Measurements from ENCODE around the gene IL11RA. TPM values are rescaled to one million over a fixed set of nuclear protein-coding genes. Genes with fewer than 3 reads are reported as not detected.
A peak's percentile ranks its signal among the peaks of the same experiment; 100 is the strongest.

Gene IL11RA
- total and polyA plus RNA-seq, 3 donors from 2014 or later: 28.7 to 58.0 (median 39.8) TPM

- Histone ChIP-seq H3K9me3 (no peaks in the 10 kb centered on the region), H3K27ac (no peak overlapping the region), H3K4me1 (peaks cover 7% of the 10 kb centered on the region), H3K36me3 (ENCODE audit: low read depth, missing control alignments) (no peaks in the 10 kb centered on the region), H3K4me3 (no peak overlapping the region), H3K27me3 (no peaks in the 10 kb centered on the region)
- WGBS, 2 donors: 69 to 78% methylated on average over 2 of the region's 2 CpGs
- intact Hi-C loops (cut with DNase I; ENCODE audit: low total_unique reads): no loop called here
- TF ChIP-seq, protein P1, sequence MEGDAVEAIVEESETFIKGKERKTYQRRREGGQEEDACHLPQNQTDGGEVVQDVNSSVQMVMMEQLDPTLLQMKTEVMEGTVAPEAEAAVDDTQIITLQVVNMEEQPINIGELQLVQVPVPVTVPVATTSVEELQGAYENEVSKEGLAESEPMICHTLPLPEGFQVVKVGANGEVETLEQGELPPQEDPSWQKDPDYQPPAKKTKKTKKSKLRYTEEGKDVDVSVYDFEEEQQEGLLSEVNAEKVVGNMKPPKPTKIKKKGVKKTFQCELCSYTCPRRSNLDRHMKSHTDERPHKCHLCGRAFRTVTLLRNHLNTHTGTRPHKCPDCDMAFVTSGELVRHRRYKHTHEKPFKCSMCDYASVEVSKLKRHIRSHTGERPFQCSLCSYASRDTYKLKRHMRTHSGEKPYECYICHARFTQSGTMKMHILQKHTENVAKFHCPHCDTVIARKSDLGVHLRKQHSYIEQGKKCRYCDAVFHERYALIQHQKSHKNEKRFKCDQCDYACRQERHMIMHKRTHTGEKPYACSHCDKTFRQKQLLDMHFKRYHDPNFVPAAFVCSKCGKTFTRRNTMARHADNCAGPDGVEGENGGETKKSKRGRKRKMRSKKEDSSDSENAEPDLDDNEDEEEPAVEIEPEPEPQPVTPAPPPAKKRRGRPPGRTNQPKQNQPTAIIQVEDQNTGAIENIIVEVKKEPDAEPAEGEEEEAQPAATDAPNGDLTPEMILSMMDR (IDR thresholded peaks at IDR 0.05): no peak
- TF ChIP-seq POLR2A (IDR thresholded peaks at IDR 0.05): no peak
- no peak for DNase-seq
Measured at GRCh38 chr9:34607331-34607730, 44.7 kb upstream of the IL11RA start.

DNA sequence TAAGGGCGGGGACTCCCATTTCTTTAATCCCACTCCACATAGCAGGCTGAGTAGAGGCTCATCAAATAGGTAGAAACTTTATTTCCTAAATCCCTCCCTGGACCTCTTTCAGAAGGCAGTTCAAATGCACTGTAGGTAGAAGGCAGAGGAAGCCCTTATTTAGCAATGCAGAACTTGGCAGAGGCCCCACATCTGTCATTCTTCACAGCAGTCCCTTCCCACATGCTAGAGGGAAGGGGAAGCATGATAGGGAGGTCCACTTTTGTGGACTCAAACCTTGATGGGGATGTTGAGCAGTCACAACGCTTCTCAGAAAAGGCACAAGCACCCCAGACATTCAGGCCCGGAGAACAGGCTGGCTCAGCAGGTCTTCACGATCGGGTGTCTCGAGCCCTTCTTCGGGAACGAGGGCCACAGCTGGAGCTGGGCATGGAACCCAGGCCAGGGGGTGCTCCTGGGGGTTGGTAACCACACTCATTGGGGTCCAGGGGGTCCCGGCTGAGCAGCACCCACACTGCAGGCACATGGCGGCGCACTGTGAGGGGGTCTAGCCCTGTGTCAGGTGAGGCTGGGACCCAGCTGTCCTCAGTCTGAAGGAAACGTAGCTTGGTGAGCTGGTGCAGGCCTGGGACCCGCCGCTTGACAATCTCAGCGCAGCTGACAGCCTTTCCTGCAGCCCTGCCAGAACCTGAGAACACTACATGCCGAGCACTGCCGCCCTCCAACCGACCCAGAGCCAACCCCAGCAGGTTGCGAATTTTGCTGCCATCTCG is 41.4 kb upstream of the IL11RA start:
- no peak for TF ChIP-seq POLR2A (IDR thresholded peaks at IDR 0.05)
- TF ChIP-seq, protein P1 (IDR thresholded peaks at IDR 0.05): no peak
- no peaks in the 10 kb centered on the region for H3K27me3 ChIP-seq
- peak; percentile 28 for DNase-seq
- no peak overlapping the region for H3K27ac ChIP-seq
- intact Hi-C loops (cut with DNase I; ENCODE audit: low total_unique reads): loop anchor here (10.0 kb wide), 1 partner anchor 94 kb away; no protein-coding TSS in a partner anchor
- H3K4me1 ChIP-seq: peaks cover 11% of the 10 kb centered on the region
- H3K9me3 ChIP-seq: no peaks in the 10 kb centered on the region
- WGBS, 2 donors: 66 to 69% methylated on average over 16 to 17 of the region's 20 CpGs
- no peak overlapping the region for H3K4me3 ChIP-seq
- H3K36me3 ChIP-seq (ENCODE audit: low read depth, missing control alignments): no peaks in the 10 kb centered on the region

GRCh38 chr9:34611251-34611810 is 40.7 kb upstream of the IL11RA start:
- peak overlapping the region; percentile 82 to 92 for H3K27ac ChIP-seq
- 31 to 47% methylated on average over 10 of the region's 10 CpGs for WGBS, 2 donors
- H3K27me3 ChIP-seq: no peaks in the 10 kb centered on the region
- no peak for DNase-seq
- H3K9me3 ChIP-seq: no peaks in the 10 kb centered on the region
- H3K4me3 ChIP-seq: peak overlapping the region; percentile 73 to 76
- H3K36me3 ChIP-seq (ENCODE audit: low read depth, missing control alignments): no peaks in the 10 kb centered on the region
- peaks cover 11% of the 10 kb centered on the region for H3K4me1 ChIP-seq
- TF ChIP-seq, protein P1 (IDR thresholded peaks at IDR 0.05): no peak
- TF ChIP-seq POLR2A (IDR thresholded peaks at IDR 0.05): no peak
- intact Hi-C loops (cut with DNase I; ENCODE audit: low total_unique reads): loop anchor here (10.0 kb wide), 1 partner anchor 93 kb away; no protein-coding TSS in a partner anchor

GRCh38 chr9:34611811-34612787 is 39.9 kb upstream of the IL11RA start, which contains the start of gene RPP25L:
RPP25L (minus strand) TSS chr9:34612097; CDS start chr9:34611296, 801 bp downstream.
- peak within 1 kb of the TSS; percentile 73 to 76 for H3K4me3 ChIP-seq
- no peaks in the 10 kb centered on the region for H3K9me3 ChIP-seq
- TF ChIP-seq POLR2A (IDR thresholded peaks at IDR 0.05): no peak
- TF ChIP-seq, protein P1 (IDR thresholded peaks at IDR 0.05): no peak
- intact Hi-C loops (cut with DNase I; ENCODE audit: low total_unique reads): loop anchor here (10.0 kb wide), 1 partner anchor 93 kb away; no protein-coding TSS in a partner anchor
- peaks cover 11% of the 10 kb centered on the region for H3K4me1 ChIP-seq
- peak within 1 kb of the TSS; percentile 82 to 92 for H3K27ac ChIP-seq
- peak; percentile 92 for DNase-seq
- WGBS, 2 donors: 1% methylated on average over 31 to 76 of the region's 77 CpGs
- H3K27me3 ChIP-seq: no peaks in the 10 kb centered on the region
- H3K36me3 ChIP-seq (ENCODE audit: low read depth, missing control alignments): no peaks in the 10 kb centered on the region
